Endothelial cell of umbilical vein (primary cell): Measurements from ENCODE around the gene AGBL4. TPM values are rescaled to one million over a fixed set of nuclear protein-coding genes. Genes with fewer than 3 reads are reported as not detected.

Experiments
- BruUV-seq: library from RNA; stranded (reverse); fragments of 400-500 nt; replicated peaks from 2 replicates; lab custom pipeline; 2021; lab: Mats Ljungman, UMichigan
- CTCF ChIA-PET: fragments of 300-600, 350-600 bp; sonication (Branson Sonifier 250); formaldehyde crosslinking; loops from one replicate; lab custom pipeline; 2021; ENCODE audit warnings: antibody characterized with exemption, inconsistent platforms; lab: Charles Lee
- POLR2A ChIA-PET: fragments of 300-600, 350-600 bp; sonication (Branson Sonifier 250); formaldehyde crosslinking; loops from one replicate; lab custom pipeline; 2021; ENCODE audit warnings: antibody characterized with exemption, inconsistent platforms; lab: Charles Lee
- DNase-seq: peaks from one replicate; pipeline ENCODE4 v3.0.0-alpha.2; 2011; ENCODE audit warnings: low read depth, low spot score
- FAIRE-seq: peaks from 2 replicates; lab custom pipeline; 2011; peaks lifted over from hg19 to GRCh38; lab: Jason Lieb, UNC
- H2AFZ ChIP-seq: 2 replicates; pipeline ENCODE4 v1.6.0; 2012; ENCODE audit warnings: low read depth, low read length, control low read depth, inconsistent platforms
- H3K27ac ChIP-seq: 2 replicates; pipeline ENCODE4 v1.5.1; 2011; ENCODE audit warnings: low read depth, mild to moderate bottlenecking, control low read depth, low read length, moderate library complexity; ENCODE audit not compliant: insufficient read depth
- H3K27me3 ChIP-seq, 2 experiments: 2 replicates each; pipeline versions ENCODE4 v1.6.0 to v1.6.1; 2011; ENCODE audit warnings: low read length in 2 of 2, mixed read lengths in 1 of 2; ENCODE audit not compliant: control insufficient read depth in 2 of 2, insufficient read depth in 2 of 2
- H3K36me3 ChIP-seq, 2 experiments: 2 replicates in 1 of 2; 3 replicates in 1 of 2; pipeline ENCODE4 v1.5.1; 2011; ENCODE audit warnings: low read length in 2 of 2, mild to moderate bottlenecking in 1 of 2, moderate library complexity in 1 of 2; ENCODE audit not compliant: control insufficient read depth in 2 of 2, insufficient read depth in 2 of 2; ENCODE audit errors: extremely low read depth in 1 of 2
- H3K4me1 ChIP-seq: 3 replicates; pipeline ENCODE4 v1.5.1; 2011; ENCODE audit warnings: mild to moderate bottlenecking, low read length; ENCODE audit not compliant: control insufficient read depth, insufficient read depth; ENCODE audit errors: extremely low read depth
- H3K4me2 ChIP-seq: 2 replicates; pipeline ENCODE4 v1.6.1; 2011; ENCODE audit warnings: low read length, control low read depth, mixed read lengths; ENCODE audit not compliant: insufficient read depth
- H3K4me3 ChIP-seq, 3 experiments: fragments of 200-600 bp in 1 of 3; sonication (generic), shearing (Covaris generic) in 1 of 3; replicated peaks in 1 of 3; 2 replicates each; pipeline ENCODE4 v1.5.1; 2011 to 2016; ENCODE audit warnings: control low read depth in 3 of 3, low read length in 3 of 3, mild to moderate bottlenecking in 2 of 3, inconsistent platforms in 1 of 3, low read depth in 1 of 3, moderate library complexity in 1 of 3; ENCODE audit not compliant: insufficient read depth in 1 of 3
- H3K79me2 ChIP-seq: 2 replicates; pipeline ENCODE4 v1.6.0; 2012; ENCODE audit warnings: low read length, inconsistent platforms; ENCODE audit not compliant: control insufficient read depth, insufficient read depth
- H3K9ac ChIP-seq: replicated peaks from 2 replicates; pipeline ENCODE3; 2011; ENCODE audit warnings: low read length, control low read depth; ENCODE audit not compliant: insufficient read depth; ENCODE audit errors: extremely low read depth
- H3K9me1 ChIP-seq: replicated peaks from 3 replicates; pipeline ENCODE4 v1.6.0; 2011; ENCODE audit warnings: mild to moderate bottlenecking, low read length; ENCODE audit not compliant: control insufficient read depth, insufficient read depth; ENCODE audit errors: extremely low read depth
- H3K9me3 ChIP-seq: replicated peaks from 2 replicates; pipeline ENCODE4 v1.5.1; 2012; ENCODE audit warnings: low read length, inconsistent platforms; ENCODE audit not compliant: control insufficient read depth, insufficient read depth
- H4K20me1 ChIP-seq: replicated peaks from 2 replicates; pipeline ENCODE3; 2011; ENCODE audit warnings: mild to moderate bottlenecking, low read length; ENCODE audit not compliant: control insufficient read depth, insufficient read depth; ENCODE audit errors: extremely low read depth
- EZH2 ChIP-seq: IDR thresholded peaks from 2 replicates; pipeline ENCODE4 v1.6.1; 2012; ENCODE audit warnings: borderline replicate concordance, low read depth, mild to moderate bottlenecking, moderate library complexity, low read length, inconsistent platforms; ENCODE audit not compliant: severe bottlenecking
- FOS ChIP-seq: IDR thresholded peaks from 2 replicates; pipeline ENCODE4 v1.6.1; 2011; ENCODE audit warnings: mild to moderate bottlenecking, low read length, moderate library complexity, borderline replicate concordance; ENCODE audit not compliant: insufficient read depth
- GATA2 ChIP-seq: IDR thresholded peaks from 2 replicates; pipeline ENCODE4 v1.7.0; 2011; ENCODE audit warnings: low read depth, mild to moderate bottlenecking, moderate library complexity, mixed read lengths, low read length; ENCODE audit not compliant: insufficient read length, insufficient read depth
- JUN ChIP-seq: IDR thresholded peaks from 2 replicates; pipeline ENCODE4 v1.6.1; 2011; ENCODE audit warnings: borderline replicate concordance, low read depth; ENCODE audit not compliant: insufficient read length, insufficient read depth
- MYC ChIP-seq: IDR thresholded peaks from one replicate; pipeline ENCODE4 v1.6.1; 2011; ENCODE audit warnings: mild to moderate bottlenecking, low read depth, low read length
- POLR2A ChIP-seq: IDR thresholded peaks from 2 replicates; pipeline ENCODE4 v1.6.1; 2012; ENCODE audit warnings: low read depth, mild to moderate bottlenecking, control low read depth, low read length
- POLR2AphosphoS5 ChIP-seq: IDR thresholded peaks from 2 replicates; pipeline ENCODE4 v1.6.1; 2012; ENCODE audit warnings: low read depth, mild to moderate bottlenecking, control low read depth, low read length, moderate library complexity; ENCODE audit not compliant: insufficient read depth
- dilution Hi-C: fragments of 300-500 bp; cut with MboI; formaldehyde crosslinking; loops from one replicate; pipeline ENCODE4 v1.15.0; 2019; ENCODE audit warnings: low sequenced_read_pairs; ENCODE audit not compliant: extremely low pct_ligation_motif_present
- intact Hi-C: fragments of 100-400 bp; cut with micrococcal nuclease; formaldehyde crosslinking; loops from one replicate; pipeline ENCODE4 v1.10.0; 2022
- polyA plus RNA-seq, 4 experiments: library from polyadenylated mRNA; depleted of rRNA in 3 of 4; stranded (reverse) in 3 of 4; unstranded in 1 of 4; fragments of >200 nt; gene quantifications; 2 replicates each; pipeline versions ENCODE4 v1.2.1 to v1.2.3, GENCODE V29; 2011 to 2012; ENCODE audit warnings: missing spikeins in 1 of 4
- total RNA-seq: library from RNA; stranded (reverse); gene quantifications from 2 replicates; pipeline ENCODE4 v1.2.3, GENCODE V29; 2021
- TF ChIP-seq, protein P1 (sequence below), 2 donors: IDR thresholded peaks; 1 replicate in 1 of 2; 2 replicates in 1 of 2; pipeline ENCODE4 v1.5.1; 2011; ENCODE audit warnings: low read length in 2 of 2, mild to moderate bottlenecking in 2 of 2, moderate library complexity in 2 of 2, control low read depth in 1 of 2, inconsistent platforms in 1 of 2, low read depth in 1 of 2; ENCODE audit not compliant: insufficient read depth in 1 of 2; ENCODE audit errors: extremely low read depth in 1 of 2
- TF ChIP-seq, protein P2 (sequence below): IDR thresholded peaks from 2 replicates; pipeline ENCODE4 v1.6.1; 2011; ENCODE audit not compliant: insufficient read depth, insufficient read length

AGBL4 gene
- total and polyA plus RNA-seq, 2 donors (not counting 3 experiments of a cell fraction or from before 2014, with no cell fraction given), result not detected

DNA sequence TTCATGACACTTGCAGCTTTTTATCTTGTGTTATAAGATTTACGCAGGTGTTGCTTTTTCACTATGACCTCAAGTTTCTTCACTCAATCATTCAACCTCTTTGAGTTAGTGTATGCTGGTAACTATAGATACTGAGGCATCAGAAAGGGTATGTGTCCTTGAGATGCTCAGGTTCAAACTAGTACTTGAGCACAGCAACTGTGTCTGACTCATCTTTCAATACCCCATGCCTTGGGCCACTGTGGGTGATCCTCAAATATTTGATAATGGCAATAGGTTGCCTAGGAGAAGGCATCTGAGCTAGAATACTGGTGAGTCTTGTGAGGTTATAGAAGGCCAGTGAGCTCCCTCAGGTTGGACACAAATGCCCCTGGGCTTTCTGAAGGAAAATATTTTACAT, 1463.6 kb downstream of the AGBL4 start:
- Histone ChIP-seq H3K4me2 (no peak overlapping the region), H2AFZ (no peak overlapping the region), H3K27me3 (no peaks in the 10 kb centered on the region), H3K36me3 (no peaks in the 10 kb centered on the region), H4K20me1 (no peaks in the 10 kb centered on the region), H3K9me1 (no peaks in the 10 kb centered on the region), H3K4me1 (no peaks in the 10 kb centered on the region), H3K79me2 (no peaks in the 10 kb centered on the region), H3K9me3 (no peaks in the 10 kb centered on the region), H3K4me3 (no peak overlapping the region), H3K27ac (no peak overlapping the region), H3K9ac (no peak overlapping the region)
- dilution Hi-C loops, result no loop called here
- CTCF ChIA-PET, result no interaction called here
- DNase-seq, result no peak
- TF ChIP-seq, protein P1, sequence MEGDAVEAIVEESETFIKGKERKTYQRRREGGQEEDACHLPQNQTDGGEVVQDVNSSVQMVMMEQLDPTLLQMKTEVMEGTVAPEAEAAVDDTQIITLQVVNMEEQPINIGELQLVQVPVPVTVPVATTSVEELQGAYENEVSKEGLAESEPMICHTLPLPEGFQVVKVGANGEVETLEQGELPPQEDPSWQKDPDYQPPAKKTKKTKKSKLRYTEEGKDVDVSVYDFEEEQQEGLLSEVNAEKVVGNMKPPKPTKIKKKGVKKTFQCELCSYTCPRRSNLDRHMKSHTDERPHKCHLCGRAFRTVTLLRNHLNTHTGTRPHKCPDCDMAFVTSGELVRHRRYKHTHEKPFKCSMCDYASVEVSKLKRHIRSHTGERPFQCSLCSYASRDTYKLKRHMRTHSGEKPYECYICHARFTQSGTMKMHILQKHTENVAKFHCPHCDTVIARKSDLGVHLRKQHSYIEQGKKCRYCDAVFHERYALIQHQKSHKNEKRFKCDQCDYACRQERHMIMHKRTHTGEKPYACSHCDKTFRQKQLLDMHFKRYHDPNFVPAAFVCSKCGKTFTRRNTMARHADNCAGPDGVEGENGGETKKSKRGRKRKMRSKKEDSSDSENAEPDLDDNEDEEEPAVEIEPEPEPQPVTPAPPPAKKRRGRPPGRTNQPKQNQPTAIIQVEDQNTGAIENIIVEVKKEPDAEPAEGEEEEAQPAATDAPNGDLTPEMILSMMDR (IDR thresholded peaks at IDR 0.05; ENCODE audit: extremely low read depth in 1 of 2, insufficient read depth in 1 of 2, low read depth in 1 of 2, low read length in 2 of 2), result no peak
- no peak for TF ChIP-seq GATA2
- TF ChIP-seq MYC, result no peak
- TF ChIP-seq POLR2AphosphoS5, result no peak
- no peak for TF ChIP-seq JUN
- TF ChIP-seq FOS, result no peak
- TF ChIP-seq EZH2, result no peak
- TF ChIP-seq, protein P2, sequence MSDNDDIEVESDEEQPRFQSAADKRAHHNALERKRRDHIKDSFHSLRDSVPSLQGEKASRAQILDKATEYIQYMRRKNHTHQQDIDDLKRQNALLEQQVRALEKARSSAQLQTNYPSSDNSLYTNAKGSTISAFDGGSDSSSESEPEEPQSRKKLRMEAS, result no peak
- no peak for TF ChIP-seq POLR2A
- POLR2A ChIA-PET, result no interaction called here
- intact Hi-C loops, result no loop called here
- no peak for FAIRE-seq
- no TSS peak for BruUV-seq
